ENCODE results near the gene SMAD3.

GRCh38 chr15:67105065-67105951 is 39.9 kb downstream of the SMAD3 start:
- TF ChIP-seq CTCF (IDR thresholded peaks at IDR 0.05; ENCODE audit: poor library complexity, severe bottlenecking) (no peak), REST (IDR thresholded peaks at IDR 0.05; ENCODE audit: borderline replicate concordance) (no peak), EZH2 (IDR thresholded peaks at IDR 0.05; ENCODE audit: borderline replicate concordance, insufficient read depth, low read length, poor library complexity, severe bottlenecking) (no peak), RAD21 (conservative IDR thresholded peaks at IDR 0.05) (no peak), POLR2AphosphoS5 (IDR thresholded peaks at IDR 0.05) (no peak)

Measured in neural cell (in vitro differentiated cells).